ENCODE results near the gene ZFP1. TPM values are rescaled to one million over a fixed set of nuclear protein-coding genes. Genes with fewer than 3 reads are reported as not detected.
A peak's percentile ranks its signal among the peaks of the same experiment; 100 is the strongest.

The ZFP1 gene
- total and polyA plus RNA-seq, 2 of the 4 experiments (the other 2 are of a cell fraction) = 3.8 to 16.0 TPM

DNA sequence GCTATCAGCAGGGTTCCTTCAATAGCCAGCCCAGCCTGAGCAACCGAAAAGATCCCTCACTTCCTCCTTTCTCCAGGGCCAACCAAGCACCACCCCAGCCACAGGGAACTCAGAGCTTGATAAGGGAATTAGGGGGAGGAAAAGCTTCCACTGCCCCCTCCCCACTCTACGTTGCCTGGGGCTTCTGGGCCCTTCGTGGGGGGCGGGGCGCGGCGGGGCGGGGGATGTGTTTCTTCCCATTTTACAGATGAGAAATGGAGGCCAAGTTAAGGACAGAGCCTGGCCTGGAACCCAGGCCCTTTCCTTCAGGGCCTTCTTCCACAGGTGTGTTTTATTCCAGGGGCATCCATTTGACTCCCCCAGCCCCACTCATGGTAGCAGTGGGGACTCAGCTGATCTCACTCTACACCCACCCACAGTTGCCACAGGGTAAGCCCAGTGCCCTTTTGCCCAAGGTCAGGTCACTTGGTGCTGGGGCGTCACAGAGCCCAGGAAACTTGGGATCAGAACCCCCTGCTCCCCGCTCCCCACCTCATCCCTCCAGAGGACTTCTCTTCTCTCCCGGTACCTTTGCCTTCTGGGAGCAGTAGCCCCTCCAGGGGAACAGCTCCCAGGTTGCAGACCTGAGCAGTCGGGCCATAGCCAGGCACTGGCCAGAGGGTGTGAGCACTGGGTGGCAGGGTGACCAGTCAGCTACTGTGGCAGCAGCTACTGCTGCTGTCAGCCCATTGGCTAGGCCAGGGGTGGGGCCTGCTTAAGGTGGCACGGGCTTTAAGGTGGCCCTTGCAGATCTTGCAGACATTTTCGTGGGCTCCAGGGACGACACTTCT, 32.0 kb upstream of the ZFP1 start, which contains the start of gene LDHD:
Gene LDHD, minus strand, starts transcription at position 700 of the 830 bp plus-strand sequence. Its CDS starts 60 bp downstream, at position 640.
- H2AFZ ChIP-seq (replicated peaks; ENCODE audit: low read length, poor library complexity) = peak within 1 kb of the TSS; percentile 82
- POLR2A ChIA-PET (ENCODE audit: unreplicated experiment) = no interaction called here

More for the DNA sequence above, 32.0 kb upstream of the ZFP1 start, which contains the start of gene LDHD:
- Histone ChIP-seq H3K4me3 (ENCODE audit: insufficient read depth, low read depth, low read length) (peak within 1 kb of the TSS; percentile 24; the same call in 1 of the 2 replicates), H4K8ac (ENCODE audit: low read depth in 2 of 2, low read length in 2 of 2) (no peak within 1 kb of the TSS), H3K56ac (ENCODE audit: extremely low read depth, insufficient read depth, low read length) (no peak within 1 kb of the TSS), H3K4me1 (ENCODE audit: control insufficient read depth, insufficient read depth, low read length) (peaks cover 2% of the 10 kb centered on the region; the same call in 1 of the 2 replicates), H2AK9ac (replicated peaks; ENCODE audit: low read depth, low read length, poor library complexity) (no peak within 1 kb of the TSS), H4K91ac (ENCODE audit: insufficient read depth, low read depth, low read length) (no peak within 1 kb of the TSS), H2BK120ac (ENCODE audit: low read depth, low read length) (no peak within 1 kb of the TSS), H3K27ac (ENCODE audit: insufficient read depth, low read length) (no peak within 1 kb of the TSS), H3K79me1 (ENCODE audit: low read depth in 1 of 2, low read length in 2 of 2) (no peaks in the 10 kb centered on the region), H4K20me1 (ENCODE audit: insufficient read depth, low read length) (peaks cover 5% of the 10 kb centered on the region; the same call in 1 of the 2 replicates), H3K27me3 (ENCODE audit: control insufficient read depth, insufficient read depth, low read length) (no peaks in the 10 kb centered on the region), H3K9me1 (ENCODE audit: insufficient read depth, low read length) (no peaks in the 10 kb centered on the region; the same call in 1 of the 2 replicates), H3K9ac (ENCODE audit: low read depth, low read length) (no peak within 1 kb of the TSS), H3K23ac (ENCODE audit: low read depth, low read length) (no peak within 1 kb of the TSS), H2AK5ac (ENCODE audit: low read depth, low read length) (no peak within 1 kb of the TSS), H3K14ac (replicated peaks; ENCODE audit: low read depth, low read length) (no peak within 1 kb of the TSS), H3K4me2 (ENCODE audit: low read depth, low read length) (peak within 1 kb of the TSS; percentile 48), H3K18ac (ENCODE audit: low read depth, low read length) (no peak within 1 kb of the TSS), H2BK20ac (ENCODE audit: low read depth, low read length) (no peak within 1 kb of the TSS), H2BK5ac (ENCODE audit: low read depth, low read length, poor library complexity, severe bottlenecking) (no peak within 1 kb of the TSS), H2BK15ac (ENCODE audit: low read depth, low read length) (no peak within 1 kb of the TSS), H4K5ac (ENCODE audit: low read depth, low read length) (no peak within 1 kb of the TSS), H3K36me3 (ENCODE audit: control insufficient read depth, insufficient read depth, low read length) (no peaks in the 10 kb centered on the region), H3K4ac (ENCODE audit: low read depth, low read length) (no peak within 1 kb of the TSS), H3K9me3 (ENCODE audit: control insufficient read depth, insufficient read depth, low read length) (no peaks in the 10 kb centered on the region)
- CTCF ChIA-PET = no interaction called here
- TF ChIP-seq FOS (IDR thresholded peaks at IDR 0.05; ENCODE audit: low read depth, low read length) (no peak), MAZ (IDR thresholded peaks at IDR 0.05; ENCODE audit: borderline replicate concordance, low read depth, low read length) (no peak), CEBPB (IDR thresholded peaks at IDR 0.05; ENCODE audit: low read depth, low read length) (no peak), RAD21 (IDR thresholded peaks at IDR 0.05; ENCODE audit: low read length) (no peak), POLR2A (IDR thresholded peaks at IDR 0.05; ENCODE audit: low read depth, low read length) (no peak), CHD1 (IDR thresholded peaks at IDR 0.05; ENCODE audit: low read depth, low read length) (no peak), BHLHE40 (IDR thresholded peaks at IDR 0.05; ENCODE audit: low read depth, low read length) (no peak), RFX5 (IDR thresholded peaks at IDR 0.05; ENCODE audit: low read depth, low read length) (no peak), CTCF (conservative IDR thresholded peaks at IDR 0.05; ENCODE audit: low read depth, low read length) (no peak)
- TF ChIP-seq, protein P1, sequence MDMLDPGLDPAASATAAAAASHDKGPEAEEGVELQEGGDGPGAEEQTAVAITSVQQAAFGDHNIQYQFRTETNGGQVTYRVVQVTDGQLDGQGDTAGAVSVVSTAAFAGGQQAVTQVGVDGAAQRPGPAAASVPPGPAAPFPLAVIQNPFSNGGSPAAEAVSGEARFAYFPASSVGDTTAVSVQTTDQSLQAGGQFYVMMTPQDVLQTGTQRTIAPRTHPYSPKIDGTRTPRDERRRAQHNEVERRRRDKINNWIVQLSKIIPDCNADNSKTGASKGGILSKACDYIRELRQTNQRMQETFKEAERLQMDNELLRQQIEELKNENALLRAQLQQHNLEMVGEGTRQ (IDR thresholded peaks at IDR 0.05; ENCODE audit: low read depth, low read length) = no peak
- TF ChIP-seq, protein P2, sequence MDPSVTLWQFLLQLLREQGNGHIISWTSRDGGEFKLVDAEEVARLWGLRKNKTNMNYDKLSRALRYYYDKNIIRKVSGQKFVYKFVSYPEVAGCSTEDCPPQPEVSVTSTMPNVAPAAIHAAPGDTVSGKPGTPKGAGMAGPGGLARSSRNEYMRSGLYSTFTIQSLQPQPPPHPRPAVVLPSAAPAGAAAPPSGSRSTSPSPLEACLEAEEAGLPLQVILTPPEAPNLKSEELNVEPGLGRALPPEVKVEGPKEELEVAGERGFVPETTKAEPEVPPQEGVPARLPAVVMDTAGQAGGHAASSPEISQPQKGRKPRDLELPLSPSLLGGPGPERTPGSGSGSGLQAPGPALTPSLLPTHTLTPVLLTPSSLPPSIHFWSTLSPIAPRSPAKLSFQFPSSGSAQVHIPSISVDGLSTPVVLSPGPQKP (IDR thresholded peaks at IDR 0.05; ENCODE audit: borderline replicate concordance, low read depth, low read length) = no peak
- no TSS peak for BruUV-seq (replicated peaks)
- intact Hi-C loops (cut with micrococcal nuclease) (no loop called here), dilution Hi-C loops (cut with HindIII; ENCODE audit: low sequenced_read_pairs, unreplicated experiment) (no loop called here), in situ Hi-C loops (cut with MboI; ENCODE audit: low sequenced_read_pairs) (no loop called here)
- DNase-seq (no peak), ATAC-seq (ENCODE audit: low read depth) (peak; percentile 79)
- 51% methylated on average over 3 of the region's 15 CpGs; no CpG with 5 or more reads in 1 of the 2 experiments for whole genome bisulfite sequencing, 2 experiments (ENCODE audit: extremely low coverage in 2 of 2, insufficient read length in 1 of 2)

All from IMR-90 (cell line).